Measurements from ENCODE around the gene ADCY3.

GRCh38 chr2:24850944-24851343 lies 69.1 kb downstream of the ADCY3 start:
- TF ChIP-seq CTCF (IDR thresholded peaks at IDR 0.05) = no peak
- TF ChIP-seq POLR2A (IDR thresholded peaks at IDR 0.05) = no peak
- TF ChIP-seq EP300 (IDR thresholded peaks at IDR 0.05) = no peak
